PFSK-1 (cell line): ENCODE results near the gene RNF157.

ENCODE experiments used
- POLR2AphosphoS5 ChIP-seq: IDR thresholded peaks from 2 replicates; pipeline ENCODE4 v1.6.1; 2012; ENCODE audit warnings: low read depth, mild to moderate bottlenecking, control low read depth, low read length, moderate library complexity
- REST ChIP-seq, 2 experiments: IDR thresholded peaks; 2 replicates each; pipeline versions ENCODE4 v1.6.1 to v1.8.0; 2011 to 2012; ENCODE audit warnings: low read depth in 2 of 2, low read length in 2 of 2, control low read depth in 1 of 2, inconsistent platforms in 1 of 2, mild to moderate bottlenecking in 1 of 2, moderate library complexity in 1 of 2; ENCODE audit not compliant: insufficient read depth in 1 of 2
- SIN3A ChIP-seq: IDR thresholded peaks from 2 replicates; pipeline ENCODE4 v1.6.1; 2012; ENCODE audit warnings: mild to moderate bottlenecking, low read length, moderate library complexity, borderline replicate concordance; ENCODE audit not compliant: insufficient read depth
- TAF1 ChIP-seq: IDR thresholded peaks from 2 replicates; pipeline ENCODE4 v1.6.1; 2012; ENCODE audit warnings: low read length, control low read depth, borderline replicate concordance; ENCODE audit not compliant: insufficient read depth

- no peak for TF ChIP-seq REST (IDR thresholded peaks at IDR 0.05; ENCODE audit: insufficient read depth in 1 of 2, low read depth in 2 of 2, low read length in 2 of 2)
- TF ChIP-seq POLR2AphosphoS5 = no peak
- no peak for TF ChIP-seq TAF1
- TF ChIP-seq SIN3A = no peak
Measured at GRCh38 chr17:76237859-76238313, 2.4 kb downstream of the RNF157 start.
